ENCODE results near the gene ITGA4. TPM values are rescaled to one million over a fixed set of nuclear protein-coding genes. Genes with fewer than 3 reads are reported as not detected.

Gene ITGA4
- total and polyA plus RNA-seq, 4 donors = 0.73 to 71.0 (median 14.4) TPM

DNA sequence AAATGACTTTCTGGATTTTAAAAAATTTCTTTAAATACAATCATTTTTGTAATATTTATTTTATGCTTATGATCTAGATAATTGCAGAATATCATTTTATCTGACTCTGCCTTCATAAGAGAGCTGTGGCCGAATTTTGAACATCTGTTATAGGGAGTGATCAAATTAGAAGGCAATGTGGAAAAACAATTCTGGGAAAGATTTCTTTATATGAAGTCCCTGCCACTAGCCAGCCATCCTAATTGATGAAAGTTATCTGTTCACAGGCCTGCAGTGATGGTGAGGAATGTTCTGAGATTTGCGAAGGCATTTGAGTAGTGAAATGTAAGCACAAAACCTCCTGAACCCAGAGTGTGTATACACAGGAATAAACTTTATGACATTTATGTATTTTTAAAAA lies 79.5 kb downstream of the ITGA4 start:
- H3K9ac ChIP-seq (ENCODE audit: insufficient read depth in 1 of 2, low read length in 2 of 2) = no peak overlapping the region
- H3K36me3 ChIP-seq (ENCODE audit: control insufficient read depth in 4 of 4, insufficient read depth in 4 of 4, low read length in 4 of 4) = no peaks in the 10 kb centered on the region
- WGBS, 2 donors = 87 to 91% methylated on average over 2 of the region's 2 CpGs
- H3K4me1 ChIP-seq (ENCODE audit: control insufficient read depth in 5 of 5, insufficient read depth in 5 of 5, low read length in 5 of 5) = no peaks in the 10 kb centered on the region
- no peaks in the 10 kb centered on the region for H3K27me3 ChIP-seq (ENCODE audit: control insufficient read depth in 3 of 3, insufficient read depth in 3 of 3, low read length in 2 of 3)
- no peak for DNase-seq
- no peaks in the 10 kb centered on the region for H3K9me3 ChIP-seq (ENCODE audit: control insufficient read depth in 4 of 4, insufficient read depth in 3 of 4, low read length in 3 of 4)
- no peak for ATAC-seq (ENCODE audit: insufficient read depth, low FRiP score)
- TF ChIP-seq, protein P1, sequence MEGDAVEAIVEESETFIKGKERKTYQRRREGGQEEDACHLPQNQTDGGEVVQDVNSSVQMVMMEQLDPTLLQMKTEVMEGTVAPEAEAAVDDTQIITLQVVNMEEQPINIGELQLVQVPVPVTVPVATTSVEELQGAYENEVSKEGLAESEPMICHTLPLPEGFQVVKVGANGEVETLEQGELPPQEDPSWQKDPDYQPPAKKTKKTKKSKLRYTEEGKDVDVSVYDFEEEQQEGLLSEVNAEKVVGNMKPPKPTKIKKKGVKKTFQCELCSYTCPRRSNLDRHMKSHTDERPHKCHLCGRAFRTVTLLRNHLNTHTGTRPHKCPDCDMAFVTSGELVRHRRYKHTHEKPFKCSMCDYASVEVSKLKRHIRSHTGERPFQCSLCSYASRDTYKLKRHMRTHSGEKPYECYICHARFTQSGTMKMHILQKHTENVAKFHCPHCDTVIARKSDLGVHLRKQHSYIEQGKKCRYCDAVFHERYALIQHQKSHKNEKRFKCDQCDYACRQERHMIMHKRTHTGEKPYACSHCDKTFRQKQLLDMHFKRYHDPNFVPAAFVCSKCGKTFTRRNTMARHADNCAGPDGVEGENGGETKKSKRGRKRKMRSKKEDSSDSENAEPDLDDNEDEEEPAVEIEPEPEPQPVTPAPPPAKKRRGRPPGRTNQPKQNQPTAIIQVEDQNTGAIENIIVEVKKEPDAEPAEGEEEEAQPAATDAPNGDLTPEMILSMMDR (IDR thresholded peaks at IDR 0.05; ENCODE audit: control extremely low read depth, extremely low read depth) = no peak
- no peak overlapping the region for H3K27ac ChIP-seq (ENCODE audit: low read depth in 1 of 2, low read length in 1 of 2)
- no peak overlapping the region for H3K4me3 ChIP-seq

DNA sequence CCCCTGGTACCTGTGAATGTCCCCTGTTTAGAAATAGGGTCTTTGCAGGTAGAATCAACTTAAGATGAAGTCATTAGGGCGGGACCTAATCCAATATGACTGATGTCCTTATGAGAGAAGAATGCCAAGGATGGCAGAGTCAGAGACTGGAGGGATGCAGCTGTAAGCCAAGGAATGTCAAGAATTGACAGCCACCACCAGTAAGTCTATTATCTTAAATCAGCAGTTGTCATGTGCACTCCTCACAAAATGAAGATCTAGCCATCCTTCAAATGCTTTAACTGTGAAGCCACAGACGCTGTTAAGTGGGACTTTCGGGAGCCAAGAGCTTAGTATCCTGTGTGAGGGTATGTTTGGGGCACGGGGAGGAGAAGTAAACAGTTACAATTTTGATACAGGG lies 83.2 kb downstream of the ITGA4 start:
- H3K27me3 ChIP-seq (ENCODE audit: control insufficient read depth in 3 of 3, insufficient read depth in 3 of 3, low read length in 2 of 3) = no peaks in the 10 kb centered on the region
- no peak for ATAC-seq (ENCODE audit: insufficient read depth, low FRiP score)
- H3K27ac ChIP-seq (ENCODE audit: low read depth in 1 of 2, low read length in 1 of 2) = no peak overlapping the region
- no peaks in the 10 kb centered on the region for H3K9me3 ChIP-seq (ENCODE audit: control insufficient read depth in 4 of 4, insufficient read depth in 3 of 4, low read length in 3 of 4)
- H3K4me1 ChIP-seq (ENCODE audit: control insufficient read depth in 5 of 5, insufficient read depth in 5 of 5, low read length in 5 of 5) = no peaks in the 10 kb centered on the region
- WGBS, 2 donors = 70 to 85% methylated on average over 4 of the region's 4 CpGs
- H3K9ac ChIP-seq (ENCODE audit: insufficient read depth in 1 of 2, low read length in 2 of 2) = no peak overlapping the region
- DNase-seq = no peak
- no peak overlapping the region for H3K4me3 ChIP-seq
- TF ChIP-seq, protein P1 (IDR thresholded peaks at IDR 0.05; ENCODE audit: control extremely low read depth, extremely low read depth) = no peak
- no peaks in the 10 kb centered on the region for H3K36me3 ChIP-seq (ENCODE audit: control insufficient read depth in 4 of 4, insufficient read depth in 4 of 4, low read length in 4 of 4)

GRCh38 chr2:181542170-181542569 lies 85.0 kb downstream of the ITGA4 start:
- WGBS, 2 donors = 65 to 92% methylated on average over 2 of the region's 2 CpGs
- Histone ChIP-seq H3K36me3 (ENCODE audit: control insufficient read depth in 4 of 4, insufficient read depth in 4 of 4, low read length in 4 of 4) (no peaks in the 10 kb centered on the region), H3K27ac (ENCODE audit: low read depth in 1 of 2, low read length in 1 of 2) (no peak overlapping the region), H3K9me3 (ENCODE audit: control insufficient read depth in 4 of 4, insufficient read depth in 3 of 4, low read length in 3 of 4) (no peaks in the 10 kb centered on the region), H3K27me3 (ENCODE audit: control insufficient read depth in 3 of 3, insufficient read depth in 3 of 3, low read length in 2 of 3) (no peaks in the 10 kb centered on the region), H3K4me3 (no peak overlapping the region), H3K9ac (ENCODE audit: insufficient read depth in 1 of 2, low read length in 2 of 2) (no peak overlapping the region), H3K4me1 (ENCODE audit: control insufficient read depth in 5 of 5, insufficient read depth in 5 of 5, low read length in 5 of 5) (no peaks in the 10 kb centered on the region)
- ATAC-seq (ENCODE audit: insufficient read depth, low FRiP score) (no peak), DNase-seq (no peak)
- TF ChIP-seq, protein P1 (IDR thresholded peaks at IDR 0.05; ENCODE audit: control extremely low read depth, extremely low read depth) = no peak

DNA sequence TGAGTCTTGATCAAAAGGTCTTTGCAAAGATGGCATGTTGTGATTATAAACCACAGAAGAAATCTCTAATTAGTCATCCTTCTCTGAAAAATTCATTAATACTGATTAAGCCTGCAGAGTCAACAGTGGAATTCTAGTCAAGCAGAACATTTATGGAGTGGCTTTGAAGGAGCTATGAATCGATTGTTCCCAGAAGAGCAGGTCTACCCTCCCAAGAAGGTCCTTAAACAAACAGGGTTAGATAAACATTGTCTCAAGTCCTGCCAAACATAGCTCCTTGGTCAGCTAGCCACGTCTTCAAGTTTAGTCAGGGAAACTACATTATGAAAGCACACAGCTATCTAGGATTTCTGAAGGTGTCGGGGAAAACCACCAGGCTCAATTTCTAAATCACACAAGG lies 88.9 kb downstream of the ITGA4 start:
- no peak for DNase-seq
- TF ChIP-seq, protein P1 (IDR thresholded peaks at IDR 0.05; ENCODE audit: control extremely low read depth, extremely low read depth) = no peak
- WGBS, 2 donors = 54 to 80% methylated on average over 3 of the region's 3 CpGs
- H3K9me3 ChIP-seq (ENCODE audit: control insufficient read depth in 4 of 4, insufficient read depth in 3 of 4, low read length in 3 of 4) = no peaks in the 10 kb centered on the region
- H3K4me1 ChIP-seq (ENCODE audit: control insufficient read depth in 5 of 5, insufficient read depth in 5 of 5, low read length in 5 of 5) = no peaks in the 10 kb centered on the region
- no peak overlapping the region for H3K27ac ChIP-seq (ENCODE audit: low read depth in 1 of 2, low read length in 1 of 2)
- H3K27me3 ChIP-seq (ENCODE audit: control insufficient read depth in 3 of 3, insufficient read depth in 3 of 3, low read length in 2 of 3) = no peaks in the 10 kb centered on the region
- H3K4me3 ChIP-seq = no peak overlapping the region
- no peaks in the 10 kb centered on the region for H3K36me3 ChIP-seq (ENCODE audit: control insufficient read depth in 4 of 4, insufficient read depth in 4 of 4, low read length in 4 of 4)
- ATAC-seq (ENCODE audit: insufficient read depth, low FRiP score) = no peak
- H3K9ac ChIP-seq (ENCODE audit: insufficient read depth in 1 of 2, low read length in 2 of 2) = no peak overlapping the region

Data from lung (tissue), 12 donors.